SU-DHL-6 (cell line): ENCODE measurements around the gene ARRB1.

Experiments
- H2AFZ ChIP-seq: fragments of 200-600 bp; sonication (generic); 2 replicates; pipeline ENCODE4 v1.6.1; 2014; ENCODE audit warnings: low read depth, mild to moderate bottlenecking, moderate library complexity, mixed read lengths, antibody characterized with exemption, low read length; ENCODE audit not compliant: severe bottlenecking
- H3F3A ChIP-seq: fragments of 200-600 bp; shearing (Covaris generic); 2 replicates; pipeline ENCODE4 v1.6.0; 2016; ENCODE audit warnings: antibody characterized with exemption, mild to moderate bottlenecking; ENCODE audit not compliant: insufficient read depth
- H3K27ac ChIP-seq: fragments of 200-600 bp; sonication (generic); 2 replicates; pipeline ENCODE4 v1.5.1; 2016; ENCODE audit warnings: low read depth, mild to moderate bottlenecking, low read length, moderate library complexity, mixed read lengths
- H3K27me3 ChIP-seq: fragments of 200-600 bp; sonication (generic), shearing (Covaris generic); 2 replicates; pipeline ENCODE4 v1.6.0; 2014; ENCODE audit warnings: mild to moderate bottlenecking, low read length
- H3K36me3 ChIP-seq: fragments of 200-600 bp; sonication (generic); 2 replicates; pipeline ENCODE4 v1.6.1; 2014; ENCODE audit warnings: mild to moderate bottlenecking, low read length, mixed read lengths
- H3K4me2 ChIP-seq: fragments of 300-600, 200-600 bp; shearing (Covaris generic), sonication (generic); 2 replicates; pipeline ENCODE4 v1.6.0; 2014; ENCODE audit warnings: low read length, low read depth, mild to moderate bottlenecking; ENCODE audit not compliant: poor library complexity, severe bottlenecking
- H3K4me3 ChIP-seq: fragments of 200-600 bp; sonication (generic); 2 replicates; pipeline ENCODE4 v1.5.1; 2014; ENCODE audit warnings: antibody characterized with exemption, low read length, mild to moderate bottlenecking, mixed read lengths; ENCODE audit not compliant: insufficient read depth, poor library complexity, severe bottlenecking
- H3K79me2 ChIP-seq: fragments of 200-600 bp; sonication (generic); 2 replicates; pipeline ENCODE4 v1.6.1; 2014; ENCODE audit warnings: mild to moderate bottlenecking, low read length, moderate library complexity; ENCODE audit not compliant: insufficient read depth
- H3K9ac ChIP-seq: fragments of 200-600 bp; sonication (generic); 2 replicates; pipeline ENCODE4 v1.7.0; 2014; ENCODE audit warnings: mild to moderate bottlenecking, low read length
- H3K9me2 ChIP-seq: fragments of 200-600 bp; sonication (generic); replicated peaks from 2 replicates; pipeline ENCODE4 v1.6.1; 2014; ENCODE audit warnings: low read length; ENCODE audit not compliant: insufficient read depth
- H3K9me3 ChIP-seq: fragments of 200-600 bp; sonication (generic); 2 replicates; pipeline ENCODE4 v1.6.1; 2014; ENCODE audit warnings: low read length, mixed read lengths; ENCODE audit not compliant: insufficient read depth
- H4K20me1 ChIP-seq: fragments of 200-600 bp; sonication (generic); 2 replicates; pipeline ENCODE4 v1.6.1; 2014; ENCODE audit warnings: low read depth, mild to moderate bottlenecking, antibody characterized with exemption, low read length, moderate library complexity, mixed read lengths
- CTCF ChIP-seq: fragments of 200-600 bp; sonication (generic); IDR thresholded peaks from one replicate; pipeline ENCODE4 v1.5.1; 2017; ENCODE audit warnings: antibody characterized with exemption, mild to moderate bottlenecking, low read length, moderate library complexity; ENCODE audit not compliant: insufficient read depth, poor library complexity, severe bottlenecking
- EZH2phosphoT487 ChIP-seq: fragments of 200-600 bp; sonication (generic), shearing (Covaris generic); conservative IDR thresholded peaks from 2 replicates; pipeline ENCODE4 v1.6.1; 2018; ENCODE audit warnings: mild to moderate bottlenecking, antibody characterized with exemption, low read length, moderate library complexity, mixed read lengths

Gene ARRB1

GRCh38 chr11:75351541-75351790, at the start of gene ARRB1:
Gene ARRB1 (minus strand): TSS chr11:75351661. CDS start chr11:75351607, 54 bp downstream.
- Histone ChIP-seq H3K36me3 (no peaks in the 10 kb centered on the region), H4K20me1 (no peaks in the 10 kb centered on the region), H3K79me2 (no peaks in the 10 kb centered on the region), H3K4me3 (no peak within 1 kb of the TSS), H3K9ac (no peak within 1 kb of the TSS), H2AFZ (no peak within 1 kb of the TSS), H3K9me2 (no peaks in the 10 kb centered on the region), H3K9me3 (no peaks in the 10 kb centered on the region), H3K27ac (no peak within 1 kb of the TSS), H3K27me3 (no peaks in the 10 kb centered on the region), H3K4me2 (no peak within 1 kb of the TSS), H3F3A (no peaks in the 10 kb centered on the region)
- TF ChIP-seq CTCF (no peak), EZH2phosphoT487 (no peak)

DNA sequence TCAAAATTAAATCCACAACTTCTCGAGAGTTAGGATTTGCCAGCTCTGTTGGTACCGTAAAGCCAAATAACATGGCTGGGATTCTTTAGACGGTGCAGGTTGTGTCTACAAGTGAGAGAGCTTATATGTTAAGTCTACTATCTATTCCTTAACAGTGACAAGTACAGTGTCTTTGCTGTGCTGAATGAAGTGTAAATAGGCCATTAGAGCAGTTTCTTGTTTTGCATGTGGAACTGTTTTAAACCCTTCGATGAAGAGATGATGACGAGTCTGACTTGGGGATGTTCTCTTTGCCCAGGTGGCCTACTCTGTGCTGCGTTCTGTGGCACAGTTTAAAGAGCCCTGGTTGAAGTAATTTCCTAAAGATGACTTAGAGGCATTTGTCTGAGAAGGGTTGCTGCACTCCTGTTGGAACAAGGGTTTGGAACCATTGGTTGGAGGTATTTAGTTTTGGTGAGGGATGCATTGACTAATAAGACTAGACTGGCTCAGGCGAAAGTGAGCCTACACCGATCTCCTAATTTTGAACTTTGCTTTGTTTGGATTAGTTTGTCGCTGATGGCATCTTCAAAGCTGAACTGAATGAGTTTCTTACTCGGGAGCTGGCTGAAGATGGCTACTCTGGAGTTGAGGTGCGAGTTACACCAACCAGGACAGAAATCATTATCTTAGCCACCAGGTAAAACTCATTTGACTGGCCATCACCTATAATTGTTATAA, 48.8 kb upstream of the ARRB1 start:
- TF ChIP-seq CTCF (no peak), EZH2phosphoT487 (no peak)
- Histone ChIP-seq H3K9ac (peak overlapping the region; percentile 89), H3K9me2 (no peaks in the 10 kb centered on the region), H3K36me3 (peaks cover 42% of the 10 kb centered on the region), H3K79me2 (peaks cover 44% of the 10 kb centered on the region), H2AFZ (no peak overlapping the region), H3K9me3 (no peaks in the 10 kb centered on the region), H3F3A (peaks cover 53% of the 10 kb centered on the region), H3K27me3 (no peaks in the 10 kb centered on the region), H3K27ac (peak overlapping the region; percentile 84), H3K4me2 (peak overlapping the region; percentile 77), H4K20me1 (peaks cover 36% of the 10 kb centered on the region), H3K4me3 (peak overlapping the region; percentile 78)

DNA sequence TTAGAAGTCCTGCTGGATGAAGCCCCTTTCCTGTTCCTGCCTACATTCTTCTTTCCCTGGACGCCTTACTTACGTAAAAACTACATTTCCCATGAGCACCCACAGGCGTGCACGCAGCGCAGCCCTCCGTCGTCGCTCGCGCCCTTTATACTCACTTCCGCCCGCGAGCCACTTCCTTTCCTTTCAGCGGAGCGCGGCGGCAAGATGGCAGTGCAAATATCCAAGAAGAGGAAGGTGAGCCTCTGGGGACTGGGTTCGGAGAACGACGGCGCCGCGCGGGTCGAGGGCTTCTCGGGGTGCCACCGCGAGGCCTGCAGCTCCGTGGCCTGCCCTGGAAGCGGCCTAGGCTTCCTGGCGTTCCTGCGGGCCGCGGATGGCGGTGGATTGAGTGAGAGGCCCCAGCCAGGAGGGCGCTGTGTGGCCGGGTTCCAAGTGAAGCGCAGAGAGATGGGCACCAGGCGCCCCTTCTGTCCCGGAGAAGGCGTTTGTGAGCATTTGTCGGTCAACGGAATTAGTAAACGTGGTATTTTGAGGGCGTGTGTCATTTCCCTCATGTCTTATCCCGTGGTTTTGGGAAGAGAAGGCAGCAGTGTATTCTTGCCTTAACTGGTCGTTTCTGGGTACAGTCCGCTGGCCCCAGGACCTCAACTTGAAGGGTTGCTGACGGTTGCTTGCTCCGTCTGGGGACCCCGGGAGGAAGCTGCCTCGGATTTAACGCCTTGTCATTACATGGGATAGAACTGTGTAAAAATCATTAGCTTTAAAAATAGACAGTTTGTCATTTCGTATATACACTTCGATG, 48.1 kb upstream of the ARRB1 start, which contains the start of gene RPS3:
TSS of gene RPS3 (plus strand) at position 175 of the 802 bp plus-strand sequence. CDS start at position 205, 30 bp downstream.
- H3K9ac ChIP-seq, result peak within 1 kb of the TSS; percentile 89
- H3K9me3 ChIP-seq, result no peaks in the 10 kb centered on the region
- peak within 1 kb of the TSS; percentile 78 for H3K4me3 ChIP-seq
- no peaks in the 10 kb centered on the region for H3K9me2 ChIP-seq
- TF ChIP-seq CTCF, result no peak
- no peak for TF ChIP-seq EZH2phosphoT487
- H3K79me2 ChIP-seq, result peaks cover 44% of the 10 kb centered on the region
- H3K36me3 ChIP-seq, result peaks cover 37% of the 10 kb centered on the region
- peak within 1 kb of the TSS; percentile 80 for H2AFZ ChIP-seq
- peak within 1 kb of the TSS; percentile 84 for H3K27ac ChIP-seq
- no peaks in the 10 kb centered on the region for H3K27me3 ChIP-seq
- H3F3A ChIP-seq, result peaks cover 46% of the 10 kb centered on the region
- H3K4me2 ChIP-seq, result peak within 1 kb of the TSS; percentile 77
- H4K20me1 ChIP-seq, result peaks cover 36% of the 10 kb centered on the region
